Effector memory CD8-positive, alpha-beta T cell (primary cell): Measurements from ENCODE around the gene COMMD9.

ENCODE experiments used
- ATAC-seq: fragments of 150-1000 bp; cut with Tn5 transposase; replicated peaks from 2 replicates; pipeline ENCODE4 v1.10.0; 2021; ENCODE audit warnings: mild to moderate bottlenecking, moderate library complexity
- DNase-seq, 3 experiments: peaks; one replicate each; pipeline ENCODE4 v3.0.0; 2021
- H3K27ac Mint-ChIP-seq, 2 donors: one replicate each; pipeline ENCODE4 v1.8.0; 2022; ENCODE audit warnings: mild to moderate bottlenecking in 2 of 2, mixed read lengths in 2 of 2, moderate library complexity in 2 of 2
- H3K27me3 Mint-ChIP-seq, 2 donors: one replicate each; pipeline ENCODE4 v1.8.0; 2022; ENCODE audit warnings: mixed read lengths in 2 of 2
- H3K36me3 Mint-ChIP-seq: one replicate; pipeline ENCODE4 v1.8.0; 2022; ENCODE audit warnings: mild to moderate bottlenecking, moderate library complexity, mixed read lengths; ENCODE audit not compliant: insufficient read depth
- H3K4me1 Mint-ChIP-seq, 2 donors: one replicate each; pipeline ENCODE4 v1.8.0; 2022; ENCODE audit warnings: low read depth in 2 of 2, mixed read lengths in 2 of 2
- H3K4me3 Mint-ChIP-seq, 2 donors: one replicate each; pipeline ENCODE4 v1.8.0; 2022; ENCODE audit warnings: mild to moderate bottlenecking in 2 of 2, mixed read lengths in 2 of 2, moderate library complexity in 2 of 2
- H3K9me3 Mint-ChIP-seq, 2 donors: one replicate each; pipeline ENCODE4 v1.8.0; 2022; ENCODE audit warnings: mixed read lengths in 2 of 2

The COMMD9 gene

GRCh38 chr11:36238881-36239280, 50.3 kb downstream of the COMMD9 start:
- Mint-ChIP-seq H3K27me3 (peaks cover 35 to 53% of the 10 kb centered on the region in 2 donors), H3K27ac (no peak overlapping the region), H3K36me3 (no peaks in the 10 kb centered on the region), H3K4me1 (no peaks in the 10 kb centered on the region), H3K9me3 (no peaks in the 10 kb centered on the region), H3K4me3 (no peak overlapping the region)
- ATAC-seq (no peak), DNase-seq (no peak)

DNA sequence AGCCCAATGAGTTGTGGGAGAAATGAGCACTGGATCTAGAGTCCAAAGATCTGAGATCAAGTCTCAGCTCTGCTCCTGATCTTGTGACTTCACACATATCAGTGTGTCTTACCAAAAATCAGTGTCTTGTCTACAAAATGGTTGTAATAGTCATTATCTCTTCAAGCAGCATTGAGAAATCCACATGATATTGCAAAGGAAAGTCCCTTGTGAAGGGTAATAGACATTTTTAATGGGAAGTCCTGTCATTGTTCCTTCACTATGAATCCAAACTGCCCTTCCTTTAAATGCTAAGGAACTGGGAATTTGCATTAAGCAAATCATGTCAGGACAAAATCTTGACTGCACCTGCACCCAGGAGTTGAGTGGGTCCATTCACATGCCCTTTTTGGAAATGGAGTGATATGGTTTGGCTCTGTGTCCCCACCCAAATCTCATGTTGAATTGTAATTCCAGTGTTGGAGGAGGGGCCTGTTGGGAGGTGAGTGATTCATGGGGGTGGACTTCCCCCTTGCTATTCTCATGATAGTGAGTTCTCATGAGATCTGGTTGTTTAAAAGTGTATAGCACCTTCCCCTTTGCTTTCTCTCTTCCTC, 51.1 kb downstream of the COMMD9 start:
- H3K27me3 Mint-ChIP-seq, result peaks cover 28 to 45% of the 10 kb centered on the region in 2 donors
- H3K27ac Mint-ChIP-seq, result no peak overlapping the region
- H3K4me1 Mint-ChIP-seq, result no peaks in the 10 kb centered on the region
- H3K36me3 Mint-ChIP-seq, result no peaks in the 10 kb centered on the region
- ATAC-seq, result no peak
- H3K4me3 Mint-ChIP-seq, result no peak overlapping the region
- no peaks in the 10 kb centered on the region for H3K9me3 Mint-ChIP-seq
- no peak for DNase-seq

- Mint-ChIP-seq H3K27ac (no peak overlapping the region), H3K27me3 (peaks cover 22 to 40% of the 10 kb centered on the region in 2 donors), H3K36me3 (no peaks in the 10 kb centered on the region), H3K4me1 (no peaks in the 10 kb centered on the region), H3K9me3 (no peaks in the 10 kb centered on the region), H3K4me3 (no peak overlapping the region)
- ATAC-seq (no peak), DNase-seq (no peak)
These were observed 51.8 kb downstream of the COMMD9 start for GRCh38 chr11:36237391-36237790.

DNA sequence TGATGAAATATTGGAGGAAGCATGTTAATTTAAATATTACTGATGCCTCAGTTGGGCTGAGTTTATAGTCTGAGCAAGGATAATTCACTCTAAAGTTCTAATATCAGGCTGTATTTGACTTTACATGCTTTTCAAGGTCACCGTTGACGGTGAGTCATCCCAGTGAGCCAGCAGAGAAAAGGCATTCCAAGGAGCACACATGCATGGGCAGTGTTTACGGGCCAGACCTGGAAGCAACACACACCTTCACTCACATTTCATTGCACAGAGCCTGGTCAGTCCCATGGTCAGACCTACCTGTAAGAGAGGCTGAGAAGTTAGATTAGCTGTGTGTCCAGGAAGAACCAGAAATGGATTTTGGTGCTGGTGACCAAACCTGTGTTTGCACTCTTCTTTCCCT, 53.5 kb downstream of the COMMD9 start:
- DNase-seq, result no peak
- Mint-ChIP-seq H3K4me3 (no peak overlapping the region), H3K27ac (no peak overlapping the region), H3K36me3 (no peaks in the 10 kb centered on the region), H3K4me1 (no peaks in the 10 kb centered on the region), H3K27me3 (peaks cover 11 to 27% of the 10 kb centered on the region in 2 donors), H3K9me3 (no peaks in the 10 kb centered on the region)
- ATAC-seq, result no peak

- no peaks in the 10 kb centered on the region for H3K4me1 Mint-ChIP-seq
- H3K27me3 Mint-ChIP-seq, result peaks cover 16 to 33% of the 10 kb centered on the region in 2 donors
- DNase-seq, result no peak
- no peaks in the 10 kb centered on the region for H3K36me3 Mint-ChIP-seq
- H3K4me3 Mint-ChIP-seq, result no peak overlapping the region
- no peak for ATAC-seq
- no peak overlapping the region for H3K27ac Mint-ChIP-seq
- H3K9me3 Mint-ChIP-seq, result no peaks in the 10 kb centered on the region
These were observed 54.4 kb downstream of the COMMD9 start for GRCh38 chr11:36234825-36235224.

DNA sequence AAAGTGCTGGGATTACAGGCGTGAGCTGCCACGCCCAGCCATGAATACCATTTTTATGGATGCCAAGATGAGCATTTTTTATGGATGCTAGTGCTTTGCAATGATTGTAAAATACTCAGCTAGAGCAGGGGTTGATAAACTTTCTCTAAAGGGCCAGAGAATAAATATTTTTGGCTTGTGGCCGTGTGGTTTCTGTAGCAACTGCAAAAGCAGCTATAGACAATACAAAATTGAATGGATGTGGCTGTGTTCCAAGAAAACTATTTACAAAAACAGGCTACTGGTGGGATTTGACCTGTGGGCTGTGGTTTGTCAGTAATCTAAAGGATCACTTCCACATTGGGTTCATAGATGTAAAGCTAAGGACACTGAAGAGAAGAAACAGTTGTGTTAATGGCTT, 56.0 kb downstream of the COMMD9 start:
- no peak overlapping the region for H3K4me3 Mint-ChIP-seq
- ATAC-seq, result no peak
- H3K4me1 Mint-ChIP-seq, result no peaks in the 10 kb centered on the region
- no peaks in the 10 kb centered on the region for H3K9me3 Mint-ChIP-seq
- DNase-seq, result no peak
- H3K36me3 Mint-ChIP-seq, result no peaks in the 10 kb centered on the region
- no peak overlapping the region for H3K27ac Mint-ChIP-seq
- peaks cover 25 to 44% of the 10 kb centered on the region in 2 donors for H3K27me3 Mint-ChIP-seq

- H3K27me3 Mint-ChIP-seq, result peaks cover 16 to 32% of the 10 kb centered on the region in 2 donors
- DNase-seq, result no peak
- no peak for ATAC-seq
- H3K4me1 Mint-ChIP-seq, result no peaks in the 10 kb centered on the region
- H3K9me3 Mint-ChIP-seq, result no peaks in the 10 kb centered on the region
- H3K4me3 Mint-ChIP-seq, result no peak overlapping the region
- H3K36me3 Mint-ChIP-seq, result no peaks in the 10 kb centered on the region
- H3K27ac Mint-ChIP-seq, result no peak overlapping the region
These were observed 58.2 kb downstream of the COMMD9 start for GRCh38 chr11:36230779-36231699.

DNA sequence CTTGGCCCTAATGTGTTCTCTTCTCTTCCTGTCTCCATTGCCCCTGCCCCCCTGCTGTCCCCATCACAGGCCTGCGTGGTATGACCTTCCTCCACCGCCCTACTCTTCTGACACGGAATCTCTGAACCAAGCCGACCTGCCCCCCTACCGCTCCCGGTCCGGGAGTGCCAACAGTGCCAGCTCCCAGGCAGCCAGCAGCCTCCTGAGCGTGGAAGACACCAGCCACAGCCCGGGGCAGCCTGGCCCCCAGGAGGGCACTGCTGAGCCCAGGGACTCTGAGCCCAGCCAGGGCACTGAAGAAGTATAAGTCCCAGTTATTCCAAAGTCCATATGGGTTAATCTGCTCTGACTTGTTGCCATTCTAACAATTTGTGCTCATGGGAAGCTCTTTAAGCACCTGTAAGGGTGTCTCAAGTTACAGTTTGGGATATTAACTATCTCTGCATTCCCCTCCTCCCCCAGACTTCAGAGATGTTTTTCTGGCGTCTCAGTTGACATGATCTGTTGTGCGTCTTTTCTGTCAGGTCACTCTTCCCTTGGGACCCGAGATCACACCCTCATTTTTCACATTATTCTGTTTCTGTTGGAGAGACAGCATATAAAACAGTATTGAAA, 60.0 kb downstream of the COMMD9 start:
- Mint-ChIP-seq H3K36me3 (no peaks in the 10 kb centered on the region), H3K9me3 (no peaks in the 10 kb centered on the region), H3K27me3 (peaks cover 16 to 28% of the 10 kb centered on the region in 2 donors), H3K27ac (no peak overlapping the region), H3K4me1 (no peaks in the 10 kb centered on the region), H3K4me3 (no peak overlapping the region)
- ATAC-seq (no peak), DNase-seq (no peak)

DNA sequence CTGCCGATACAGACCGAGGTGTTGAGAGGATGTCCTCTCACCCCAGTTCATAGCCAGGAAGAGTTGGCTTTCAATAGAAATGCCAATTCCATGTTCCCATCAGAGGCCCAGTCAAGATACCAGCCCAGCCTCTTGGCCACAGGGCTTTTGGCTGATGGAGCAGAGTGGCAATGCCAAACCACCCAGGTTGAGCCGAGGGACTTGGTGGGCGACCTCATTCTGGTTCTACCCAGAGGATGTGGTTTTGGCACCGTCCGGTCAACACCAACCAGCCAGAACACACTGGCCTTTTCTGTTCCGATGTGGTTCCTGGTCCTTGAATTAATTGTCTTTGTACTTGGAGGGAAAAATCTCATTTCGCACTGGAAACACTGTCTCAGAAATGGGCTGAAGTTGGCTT, 60.5 kb downstream of the COMMD9 start:
- ATAC-seq, result no peak
- no peak overlapping the region for H3K4me3 Mint-ChIP-seq
- H3K27me3 Mint-ChIP-seq, result peaks cover 16 to 30% of the 10 kb centered on the region in 2 donors
- no peak for DNase-seq
- H3K36me3 Mint-ChIP-seq, result no peaks in the 10 kb centered on the region
- no peaks in the 10 kb centered on the region for H3K9me3 Mint-ChIP-seq
- H3K4me1 Mint-ChIP-seq, result no peaks in the 10 kb centered on the region
- no peak overlapping the region for H3K27ac Mint-ChIP-seq

DNA sequence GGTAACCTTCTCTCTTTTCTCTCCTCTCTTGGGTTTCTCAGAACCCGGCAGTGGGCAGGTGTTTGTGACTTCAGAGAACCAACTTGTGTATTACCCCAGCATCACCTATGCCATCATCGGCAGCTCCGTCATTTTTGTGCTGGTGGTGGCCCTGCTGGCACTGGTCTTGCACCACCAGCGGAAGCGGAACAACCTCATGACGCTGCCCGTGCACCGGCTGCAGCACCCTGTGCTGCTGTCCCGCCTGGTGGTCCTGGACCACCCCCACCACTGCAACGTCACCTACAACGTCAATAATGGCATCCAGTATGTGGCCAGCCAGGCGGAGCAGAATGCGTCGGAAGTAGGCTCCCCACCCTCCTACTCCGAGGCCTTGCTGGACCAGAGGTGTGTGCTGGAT, 62.2 kb downstream of the COMMD9 start:
- Mint-ChIP-seq H3K36me3 (no peaks in the 10 kb centered on the region), H3K9me3 (no peaks in the 10 kb centered on the region), H3K27ac (no peak overlapping the region), H3K27me3 (peaks cover 22 to 35% of the 10 kb centered on the region in 2 donors), H3K4me1 (no peaks in the 10 kb centered on the region), H3K4me3 (no peak overlapping the region)
- ATAC-seq, result no peak
- no peak for DNase-seq

- H3K9me3 Mint-ChIP-seq, result peaks cover 2 to 8% of the 10 kb centered on the region in 2 donors
These were observed 64.9 kb downstream of the COMMD9 start for GRCh38 chr11:36224209-36224882.

DNA sequence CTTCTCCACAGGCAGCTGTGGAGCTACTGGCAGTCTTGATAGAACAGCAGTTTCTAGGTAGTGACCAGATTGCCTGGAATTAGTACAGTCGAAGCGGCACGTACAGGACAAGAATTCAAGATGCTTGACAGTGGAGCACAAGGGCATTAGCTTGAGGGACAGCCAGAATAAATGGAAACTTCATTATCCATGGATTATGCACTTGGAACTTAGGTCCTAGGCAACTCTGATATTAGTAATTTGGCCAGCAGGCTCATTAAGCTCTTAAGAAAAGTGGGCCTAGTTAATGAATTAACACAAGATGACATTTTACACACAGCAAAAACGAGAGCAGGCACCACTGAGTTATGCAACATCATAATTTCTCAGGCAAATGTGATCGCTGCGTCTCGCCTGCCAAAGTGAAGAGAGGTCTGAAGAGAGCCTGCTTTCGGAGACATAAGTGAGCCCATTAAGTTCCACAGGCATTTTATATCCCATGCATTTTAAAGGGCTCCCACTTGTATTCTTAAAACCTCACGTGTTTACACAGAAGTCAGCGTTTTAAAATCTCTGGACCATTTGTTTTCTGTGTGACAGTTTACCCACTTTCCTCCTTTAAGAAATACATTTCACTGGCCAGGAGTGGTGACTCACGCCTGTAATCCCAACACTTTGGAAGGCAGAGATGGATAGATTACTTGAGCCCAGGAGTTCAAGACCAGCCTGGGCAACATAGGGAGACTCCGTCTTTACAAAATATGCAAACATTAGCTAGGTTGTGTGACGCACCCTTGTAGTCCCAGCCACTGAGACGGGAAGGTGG, 66.2 kb downstream of the COMMD9 start:
- Mint-ChIP-seq H3K4me1 (no peaks in the 10 kb centered on the region), H3K9me3 (peaks cover 2 to 8% of the 10 kb centered on the region in 2 donors), H3K27ac (no peak overlapping the region), H3K36me3 (no peaks in the 10 kb centered on the region), H3K4me3 (no peak overlapping the region), H3K27me3 (peaks cover 8 to 22% of the 10 kb centered on the region in 2 donors)
- ATAC-seq (no peak), DNase-seq (no peak)

More at GRCh38 chr11:36224209-36224882, 64.9 kb downstream of the COMMD9 start:
- H3K27me3 Mint-ChIP-seq, result peaks cover 11 to 21% of the 10 kb centered on the region in 2 donors
- DNase-seq (no peak), ATAC-seq (no peak)
- H3K27ac Mint-ChIP-seq, result no peak overlapping the region
- no peaks in the 10 kb centered on the region for H3K36me3 Mint-ChIP-seq
- H3K4me3 Mint-ChIP-seq, result no peak overlapping the region
- no peaks in the 10 kb centered on the region for H3K4me1 Mint-ChIP-seq
